Stimulated activated CD4-positive, alpha-beta T cell treated with anti-CD3 and anti-CD28 coated beads, Interleukin-2, amount 100 ng/mL, for 4 hours (primary cell): Measurements from ENCODE around the gene GPR146.

ENCODE experiments used
- DNase-seq: peaks from one replicate; pipeline ENCODE4 v3.0.0-alpha.2; 2020; ENCODE audit warnings: low read depth

GPR146 gene

GRCh38 chr7:1011297-1012003 is 32.9 kb upstream of the GPR146 start:
- DNase-seq: no peak

- no peak for DNase-seq
Measured at GRCh38 chr7:1012004-1012715, 32.2 kb upstream of the GPR146 start.

- DNase-seq: no peak
Measured at GRCh38 chr7:1012716-1013095, 31.6 kb upstream of the GPR146 start.

GRCh38 chr7:1013581-1013980 is 30.8 kb upstream of the GPR146 start:
- DNase-seq: no peak

- DNase-seq: no peak
Measured at GRCh38 chr7:1014681-1015080, 29.7 kb upstream of the GPR146 start.

- DNase-seq: no peak
Measured at GRCh38 chr7:1015196-1016121, 28.9 kb upstream of the GPR146 start.

- DNase-seq: no peak
Measured at GRCh38 chr7:1016577-1017531, 27.5 kb upstream of the GPR146 start.

GRCh38 chr7:1017586-1018333 is 26.6 kb upstream of the GPR146 start:
- no peak for DNase-seq

- DNase-seq: no peak
Measured at GRCh38 chr7:1018334-1018695, 26.0 kb upstream of the GPR146 start.

GRCh38 chr7:1019255-1019785 is 25.0 kb upstream of the GPR146 start:
- no peak for DNase-seq

- DNase-seq: no peak
Measured at GRCh38 chr7:1019789-1020610, 24.3 kb upstream of the GPR146 start.

- no peak for DNase-seq
Measured at GRCh38 chr7:1020849-1021251, 23.5 kb upstream of the GPR146 start.

- DNase-seq: no peak
Measured at GRCh38 chr7:1021366-1021765, 23.0 kb upstream of the GPR146 start.

GRCh38 chr7:1021931-1022330 is 22.4 kb upstream of the GPR146 start:
- DNase-seq: no peak

- DNase-seq: no peak
Measured at GRCh38 chr7:1022356-1022755, 22.0 kb upstream of the GPR146 start.

- no peak for DNase-seq
Measured at GRCh38 chr7:1022801-1023465, 21.4 kb upstream of the GPR146 start.

- no peak for DNase-seq
Measured at GRCh38 chr7:1024331-1024841, 20.0 kb upstream of the GPR146 start.

GRCh38 chr7:1024876-1025742 is 19.2 kb upstream of the GPR146 start:
- no peak for DNase-seq
